Left lobe of liver (tissue), 2 donors: ENCODE results near the gene TMEM108. TPM values are rescaled to one million over a fixed set of nuclear protein-coding genes. Genes with fewer than 3 reads are reported as not detected.

ENCODE experiments used
- ATAC-seq: fragments of 200-7000 bp; cut with Tn5 transposase; one replicate; pipeline ENCODE4 v1.9.1; 2020; ENCODE audit warnings: mild to moderate bottlenecking, moderate library complexity
- DNase-seq: peaks from one replicate; pipeline ENCODE4 v3.0.0-alpha.2; 2020; ENCODE audit warnings: low spot score
- total RNA-seq: library from RNA; stranded (reverse); gene quantifications from one replicate; pipeline ENCODE4 v1.2.1, GENCODE V29; 2021
- donor health status: DM: no; HTN: no; CAD: no; lungs with moderate emphysema.
- donor health status: DM: no; HTN: yes; CAD: no.

TMEM108 gene
- total RNA-seq, 1 donor from 2014 or later = not detected

DNA sequence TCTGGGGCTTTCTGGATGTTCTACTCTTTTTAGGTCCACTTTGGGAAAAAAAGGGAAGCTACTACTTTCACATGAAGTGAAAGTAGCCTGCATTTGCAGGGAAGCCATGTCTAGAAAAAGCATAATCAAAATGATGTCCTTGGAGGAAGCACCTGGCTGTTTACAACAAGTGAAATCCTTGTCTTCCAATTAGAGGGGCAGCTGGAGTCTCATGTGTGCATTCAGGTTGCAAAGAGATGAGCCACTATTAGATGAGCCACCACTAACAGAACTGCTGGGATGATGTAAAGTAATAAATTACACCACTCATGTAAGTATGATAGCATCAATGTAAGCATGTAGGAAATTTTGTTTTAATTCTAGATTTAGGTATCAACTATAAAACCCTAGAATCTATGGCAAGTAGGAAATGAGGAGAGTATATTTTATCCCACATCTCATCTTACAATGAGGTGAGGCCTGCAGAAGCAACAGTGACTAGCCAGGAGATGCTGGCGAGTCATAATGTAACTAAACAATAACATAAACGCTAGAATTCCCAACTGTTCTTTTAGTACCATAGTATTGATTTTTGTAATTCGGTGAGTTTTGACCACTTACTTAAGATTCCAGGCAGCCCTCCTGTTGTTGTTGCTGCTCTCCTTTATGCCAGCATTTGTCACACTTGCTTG, 75.9 kb downstream of the TMEM108 start:
- DNase-seq = no peak
- ATAC-seq = no peak

DNA sequence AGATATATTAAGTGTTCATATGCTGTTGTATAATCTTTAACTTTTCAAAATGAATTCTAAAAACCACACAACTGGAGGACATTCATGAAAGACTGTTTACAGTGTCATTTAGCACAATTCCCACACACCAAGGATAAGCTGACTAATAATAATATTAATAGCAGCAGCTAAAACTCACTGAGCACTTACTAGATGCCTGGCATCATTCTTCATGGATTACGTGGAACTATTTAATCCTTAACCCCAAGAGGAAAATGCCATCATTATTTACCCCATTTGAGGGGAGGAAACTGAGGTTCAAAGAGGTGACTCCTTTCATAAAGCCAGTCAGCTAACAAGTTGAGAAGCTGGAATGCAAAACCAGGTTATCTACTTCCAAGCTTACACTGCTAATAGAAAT, 77.0 kb downstream of the TMEM108 start:
- ATAC-seq (no peak), DNase-seq (no peak)

DNA sequence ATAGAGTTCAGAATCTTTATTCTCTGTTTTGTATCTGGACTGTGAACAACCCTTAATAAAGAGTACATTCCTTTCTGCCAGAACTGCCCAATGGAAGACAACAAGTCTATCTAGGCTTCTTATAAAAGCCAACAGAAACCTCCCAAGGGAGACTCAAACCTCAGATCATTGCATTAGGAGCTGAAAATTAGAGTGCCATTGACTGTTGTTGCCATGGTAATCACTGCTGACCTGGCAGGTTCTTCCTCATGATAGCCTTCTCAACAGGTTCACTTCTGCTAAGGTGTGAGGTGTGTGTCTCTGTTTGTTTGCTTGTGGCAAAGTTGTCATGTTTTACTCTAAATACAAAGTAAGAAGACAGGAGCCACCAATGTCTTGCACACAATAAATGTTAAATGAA, 79.2 kb downstream of the TMEM108 start:
- ATAC-seq = no peak
- no peak for DNase-seq

DNA sequence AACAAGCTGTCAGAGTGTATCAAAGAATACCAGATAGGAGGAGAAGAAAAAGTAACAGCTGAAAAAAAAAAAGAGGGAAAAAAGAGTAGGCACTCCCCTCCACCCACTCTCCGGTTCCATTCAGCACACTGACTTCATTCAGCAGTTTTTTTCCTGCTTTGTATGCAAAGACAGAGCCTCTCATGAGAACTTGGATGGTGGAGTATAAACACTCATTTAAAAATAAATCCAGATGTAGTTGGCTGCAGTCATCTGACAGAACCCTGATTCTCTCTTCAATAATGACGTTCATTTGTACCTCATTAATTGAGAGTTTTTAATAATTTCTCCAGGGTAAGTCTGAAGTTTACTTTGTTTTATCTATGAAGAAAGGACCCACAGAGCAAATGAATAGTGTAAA, 81.0 kb downstream of the TMEM108 start:
- no peak for ATAC-seq

DNA sequence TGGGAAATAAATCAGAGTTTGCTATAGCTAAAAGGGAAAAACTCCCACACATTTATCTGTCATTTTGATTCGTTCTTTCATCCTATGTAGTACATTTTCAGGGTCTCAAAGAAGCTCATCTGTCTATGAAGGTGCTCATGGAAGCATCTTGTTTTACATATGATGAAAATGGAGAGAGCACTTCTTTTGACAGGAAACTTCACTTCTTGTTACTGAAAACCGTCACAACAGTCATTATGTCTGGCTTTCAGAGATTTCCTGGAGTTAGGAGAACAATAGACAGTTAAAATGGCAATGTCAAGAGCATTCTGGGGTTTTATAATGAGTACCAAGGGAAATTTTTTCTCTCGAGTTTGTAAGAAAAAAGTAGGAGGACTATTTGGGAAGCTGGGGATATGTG, 83.3 kb downstream of the TMEM108 start:
- ATAC-seq = no peak

More for the DNA sequence above, 81.0 kb downstream of the TMEM108 start:
- DNase-seq = no peak

DNA sequence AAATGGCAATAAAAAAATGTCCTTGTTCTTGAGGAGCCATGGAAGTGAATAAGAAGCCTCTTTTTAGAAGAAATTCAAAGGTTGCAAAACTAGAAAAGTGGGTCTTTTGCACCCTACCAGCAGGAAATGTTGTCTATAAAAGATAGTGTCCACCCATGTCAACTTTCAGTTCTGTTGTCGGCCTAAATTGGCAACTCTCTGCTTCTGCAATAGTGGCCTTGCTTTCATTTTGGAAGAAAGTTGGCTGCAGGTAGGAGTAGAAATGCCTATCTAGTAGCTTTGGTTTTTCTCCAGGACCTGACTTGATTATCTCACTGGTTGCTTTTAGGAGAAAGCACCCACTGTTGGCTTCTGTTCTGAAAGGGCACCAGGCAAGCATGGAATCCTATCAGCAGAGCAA, 85.4 kb downstream of the TMEM108 start:
- DNase-seq (no peak), ATAC-seq (no peak)

More for the DNA sequence above, 83.3 kb downstream of the TMEM108 start:
- DNase-seq = no peak

DNA sequence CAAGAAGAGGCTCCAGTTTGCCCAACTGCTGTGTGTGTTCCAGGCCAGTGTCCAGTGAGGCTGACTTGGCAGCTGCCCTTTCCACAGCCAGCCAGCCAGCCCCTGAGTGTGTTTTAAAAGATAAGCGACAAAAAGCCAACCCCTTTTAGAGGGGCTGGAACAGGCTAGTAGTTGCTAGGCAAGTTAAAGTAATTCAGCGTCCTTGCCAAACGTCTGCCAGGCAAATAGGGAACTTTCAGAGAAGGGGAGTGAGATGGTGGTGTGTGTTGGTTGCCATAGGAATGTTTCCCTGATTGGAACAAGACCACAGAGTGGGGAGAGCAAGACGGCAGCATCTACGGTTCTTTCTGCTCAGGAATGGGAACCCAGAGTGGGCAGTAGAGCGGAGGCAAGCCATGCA, 86.3 kb downstream of the TMEM108 start:
- DNase-seq (no peak), ATAC-seq (no peak)

DNA sequence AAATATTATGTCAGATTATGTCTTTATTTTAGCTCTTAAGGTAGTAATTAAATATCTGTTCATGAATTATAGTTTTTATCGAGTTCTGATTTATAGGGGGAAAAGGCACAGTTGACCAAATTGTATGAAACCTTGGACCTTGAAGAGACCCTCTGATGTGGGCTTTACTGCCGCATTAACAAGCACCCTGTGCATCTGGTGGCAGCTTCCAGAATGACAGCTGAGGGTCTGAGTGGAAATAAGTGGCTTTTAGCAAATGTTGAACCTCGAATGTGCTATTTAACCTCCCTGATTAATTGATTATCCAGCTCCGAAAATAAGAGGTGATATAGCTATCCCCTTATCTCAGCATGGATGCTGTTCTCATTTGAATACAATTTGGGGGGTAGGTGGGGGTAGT, 87.0 kb downstream of the TMEM108 start:
- no peak for ATAC-seq

DNA sequence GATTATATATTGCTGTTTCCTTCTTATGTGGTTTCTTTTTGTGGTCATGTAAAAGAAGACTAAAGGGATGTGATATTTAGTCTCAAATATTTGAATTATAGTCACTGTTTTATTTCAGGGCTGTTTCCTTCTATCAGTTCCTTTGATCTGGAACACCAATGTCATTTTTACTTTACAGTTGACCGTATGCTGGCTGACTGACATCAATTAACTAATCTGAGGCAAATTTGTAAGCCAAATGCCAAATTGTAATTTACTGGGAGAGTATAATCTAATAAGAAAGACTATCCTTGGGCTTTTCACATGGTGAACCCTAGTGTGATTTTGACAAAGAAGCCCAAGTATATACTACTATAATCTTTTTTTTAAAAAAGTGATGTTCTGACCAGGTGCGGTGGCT, 87.6 kb downstream of the TMEM108 start:
- DNase-seq = no peak
- no peak for ATAC-seq

More for the DNA sequence above, 87.0 kb downstream of the TMEM108 start:
- DNase-seq = no peak

DNA sequence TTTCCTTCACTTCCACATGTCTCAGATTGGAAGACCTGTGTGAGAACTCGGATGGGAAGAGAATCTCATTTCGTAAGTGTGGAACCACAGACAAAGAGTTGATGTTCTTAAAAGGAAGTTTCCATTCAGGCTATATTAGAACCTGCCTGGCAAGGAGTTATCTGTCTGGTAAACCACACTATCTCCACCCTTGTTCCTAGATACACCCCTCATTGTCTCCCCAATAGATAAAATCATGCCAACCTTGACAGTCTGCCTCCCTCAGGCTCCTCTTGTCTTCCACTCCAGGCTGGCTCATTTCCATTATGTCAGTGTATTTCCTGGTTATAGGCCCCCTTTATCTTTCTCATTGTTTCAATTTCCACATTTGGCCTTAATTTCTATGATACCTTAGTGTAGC, 89.2 kb downstream of the TMEM108 start:
- no peak for ATAC-seq
- no peak for DNase-seq

DNA sequence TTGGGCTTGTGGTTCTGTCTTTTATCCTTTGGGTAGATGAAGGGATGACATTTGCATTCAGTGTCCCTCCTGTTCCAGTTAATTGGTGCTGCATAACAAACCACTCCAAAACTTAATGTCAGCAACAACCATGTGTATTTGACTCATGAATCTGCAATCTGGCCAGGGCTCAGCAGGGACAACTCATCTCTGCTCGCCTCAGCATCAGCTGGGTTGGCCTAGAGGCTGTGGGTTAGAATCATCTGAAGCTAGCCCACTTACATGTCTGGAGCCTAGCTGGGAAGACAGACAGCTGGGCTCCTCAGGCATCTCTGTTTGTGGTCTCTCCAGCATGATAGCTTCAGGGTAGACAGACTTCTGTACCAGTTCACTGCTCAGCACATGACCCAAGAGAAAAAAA, 92.0 kb downstream of the TMEM108 start:
- no peak for DNase-seq
- no peak for ATAC-seq

DNA sequence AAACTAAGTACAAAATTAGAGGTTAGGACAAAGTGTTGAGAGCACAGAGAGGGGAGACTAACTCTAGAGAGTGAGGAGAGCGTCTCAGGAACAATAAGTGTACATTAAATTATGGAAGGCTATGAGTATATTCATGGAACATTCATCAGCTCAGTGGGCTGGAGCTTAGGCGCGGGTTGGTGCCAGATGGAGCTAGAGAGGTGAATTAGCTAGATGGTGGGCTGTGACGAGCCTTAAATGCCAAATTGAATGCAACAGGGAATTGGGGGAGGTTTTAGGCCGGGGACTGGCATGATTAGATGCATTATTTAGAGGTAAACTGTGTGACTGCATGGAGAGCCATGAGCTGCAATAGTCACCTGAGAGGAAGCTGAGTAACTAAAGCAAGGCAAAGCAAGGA, 97.1 kb downstream of the TMEM108 start:
- DNase-seq (no peak), ATAC-seq (no peak)

DNA sequence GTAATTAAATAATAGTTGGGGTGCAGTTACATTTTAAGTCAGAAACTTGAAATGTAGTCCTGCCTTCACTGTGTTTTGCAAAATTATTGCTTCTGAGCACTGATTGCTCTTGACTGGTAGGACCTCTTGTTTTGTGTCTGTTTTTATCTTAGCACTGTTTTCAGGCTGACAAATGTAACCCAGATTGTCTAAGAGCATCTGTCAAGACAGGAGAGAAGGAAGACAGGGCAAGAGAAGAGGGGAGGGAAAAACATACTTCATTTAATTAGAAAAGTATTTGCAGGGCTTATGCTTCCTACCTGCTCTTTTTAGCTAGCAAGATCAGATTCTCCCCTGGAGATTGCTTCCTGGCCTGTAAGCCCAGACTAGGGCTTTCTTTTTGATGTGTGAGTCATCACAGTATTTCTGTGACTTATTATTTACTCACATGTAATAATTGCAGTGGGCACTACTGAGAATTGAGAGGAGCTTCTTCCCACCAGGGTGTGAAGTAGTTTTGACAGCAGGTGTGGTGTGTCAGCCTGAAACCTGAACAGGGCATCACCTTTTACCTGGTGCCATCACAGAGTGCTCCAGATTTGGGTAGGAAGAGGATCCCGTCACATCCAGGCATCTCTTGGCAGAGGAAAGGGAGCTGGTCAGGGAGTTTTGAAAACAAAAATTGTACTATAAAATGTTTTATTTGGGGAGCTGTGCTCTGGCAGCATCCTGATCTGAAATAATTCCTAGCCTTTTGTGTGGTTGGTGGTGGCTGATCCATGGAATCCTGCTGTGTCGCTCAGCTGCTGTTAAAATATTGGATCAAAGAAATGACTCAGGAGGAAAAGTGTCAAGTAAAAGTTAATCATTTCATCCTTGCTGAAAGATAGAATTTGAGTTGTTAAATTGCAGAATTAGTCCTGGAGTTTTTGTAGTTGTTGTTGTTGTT, 98.2 kb downstream of the TMEM108 start:
- DNase-seq (no peak), ATAC-seq (no peak)

DNA sequence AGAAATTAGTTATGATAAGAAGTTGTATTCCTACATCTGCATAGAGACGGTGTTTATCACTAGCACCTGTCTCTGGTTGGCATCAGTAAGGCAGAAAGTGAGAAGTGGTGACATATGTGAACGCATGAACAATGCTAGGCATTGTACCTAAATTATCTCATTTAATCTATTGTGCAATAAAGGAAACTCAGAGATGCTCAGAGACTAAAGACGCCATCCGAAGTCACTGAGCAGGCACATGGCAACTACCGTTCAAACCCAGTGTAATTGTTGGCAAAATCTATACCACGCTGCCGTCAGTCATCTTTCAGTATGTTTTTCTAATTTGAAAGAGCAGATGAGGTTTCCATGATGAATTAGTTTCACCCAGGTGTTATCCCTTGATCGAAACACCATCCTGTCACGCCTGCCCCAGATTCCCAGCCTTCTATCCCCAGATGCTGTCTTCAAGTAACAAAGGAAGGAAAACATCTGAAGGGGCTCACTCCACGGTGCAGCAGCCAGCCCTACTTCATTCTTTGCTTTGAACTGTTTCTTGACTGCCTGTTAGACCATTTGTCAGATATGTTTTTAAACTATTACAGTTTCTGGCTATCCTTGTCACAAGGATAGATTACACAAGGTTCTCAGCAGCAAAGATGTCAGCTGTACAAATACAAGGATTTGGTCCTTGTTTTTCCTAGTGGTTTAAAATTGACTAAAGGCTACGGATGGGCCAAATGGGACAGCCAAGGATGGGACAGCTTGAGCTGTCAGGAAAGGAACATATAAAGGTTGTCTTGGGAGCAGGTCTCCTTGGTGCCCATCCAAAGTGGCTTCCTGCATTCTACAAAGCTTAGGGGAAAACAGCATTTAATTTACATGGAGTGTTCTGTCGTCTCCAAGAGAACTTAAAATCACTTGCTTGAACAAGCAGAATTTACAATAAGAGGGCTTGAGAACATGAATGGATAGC, 99.1 kb downstream of the TMEM108 start:
- DNase-seq (no peak), ATAC-seq (no peak)

DNA sequence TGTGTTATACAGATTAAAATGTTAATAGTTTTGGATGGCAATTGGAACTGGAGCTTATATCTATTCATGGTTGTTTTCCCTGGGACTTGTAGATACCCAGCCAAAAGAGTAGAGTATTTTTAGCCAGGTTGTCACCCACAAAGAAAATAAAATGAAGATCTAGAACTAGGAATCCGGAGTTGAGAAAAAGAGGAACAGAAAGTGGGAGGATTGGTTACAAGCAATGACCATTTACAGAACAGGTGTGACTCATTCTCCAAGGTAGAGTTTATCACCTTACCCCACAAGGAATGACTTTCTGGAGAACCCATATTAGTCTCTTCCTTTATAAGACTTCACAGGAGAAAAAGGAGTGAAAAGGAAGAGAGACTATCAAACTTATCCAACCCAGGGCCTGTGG, 99.8 kb downstream of the TMEM108 start:
- ATAC-seq = no peak

DNA sequence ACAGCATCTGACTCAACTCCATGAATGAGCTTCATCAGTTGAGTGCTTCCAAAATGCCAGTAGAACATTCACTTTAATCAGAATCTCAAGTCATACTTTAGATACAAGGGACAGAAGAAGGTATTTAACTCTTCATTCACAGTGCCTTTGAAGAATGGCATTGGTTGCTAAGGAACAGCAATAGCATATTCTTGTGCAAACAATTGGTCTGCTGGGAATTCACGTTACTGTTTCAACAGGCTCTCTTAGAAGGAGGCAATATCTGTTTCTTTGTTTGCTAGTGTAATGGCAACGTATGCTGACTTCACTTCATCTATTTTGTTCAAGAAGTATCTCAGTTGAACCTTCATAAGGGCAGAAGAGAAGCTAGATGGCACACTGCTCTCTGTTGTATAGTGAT, 113.9 kb downstream of the TMEM108 start:
- ATAC-seq (no peak), DNase-seq (no peak)

More for the DNA sequence above, 99.8 kb downstream of the TMEM108 start:
- no peak for DNase-seq

DNA sequence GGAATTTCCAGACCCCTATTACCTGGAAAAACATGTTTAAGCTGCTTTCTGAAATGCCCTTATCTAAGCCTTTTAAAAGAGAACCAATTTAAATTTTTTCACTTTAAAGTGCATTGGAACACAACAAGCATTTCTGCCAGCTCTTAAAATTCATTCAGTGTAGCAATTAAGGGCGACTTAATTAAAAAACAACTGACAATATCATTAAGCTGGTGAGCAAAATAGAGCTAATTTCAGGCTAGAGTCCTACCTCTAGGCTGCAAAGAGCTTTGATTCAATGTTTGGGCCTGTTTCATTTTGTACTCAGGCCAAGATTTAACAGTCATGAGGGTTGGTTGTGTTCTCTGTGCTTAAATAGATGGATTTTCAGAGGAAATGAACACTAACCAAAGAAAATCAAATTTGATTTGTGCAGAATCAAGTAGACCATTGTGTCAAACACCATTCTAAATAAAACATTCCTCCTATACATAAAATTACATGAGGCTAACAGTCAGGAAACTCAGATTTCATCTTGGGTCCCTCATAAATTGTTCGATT, 114.6 kb downstream of the TMEM108 start:
- no peak for DNase-seq
- no peak for ATAC-seq

DNA sequence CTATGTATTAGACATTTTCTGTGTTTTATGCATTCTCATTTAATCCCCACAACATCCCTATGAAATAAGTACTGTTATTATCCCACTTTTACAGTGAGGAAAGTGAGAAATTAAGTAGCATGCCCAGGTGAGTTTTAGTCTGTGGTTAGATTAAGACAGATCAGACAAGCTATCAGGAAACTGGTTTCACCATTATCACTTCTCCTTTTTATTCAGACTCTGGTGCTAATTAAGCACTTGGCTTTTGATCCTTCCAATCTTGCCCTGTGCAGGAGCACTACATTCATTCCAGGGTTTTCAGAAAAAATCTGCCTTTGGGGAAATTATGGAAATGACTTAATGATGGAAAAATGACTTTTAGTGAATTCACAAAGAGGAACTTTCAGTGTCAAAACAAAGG, 115.2 kb downstream of the TMEM108 start:
- no peak for DNase-seq
- ATAC-seq = no peak

DNA sequence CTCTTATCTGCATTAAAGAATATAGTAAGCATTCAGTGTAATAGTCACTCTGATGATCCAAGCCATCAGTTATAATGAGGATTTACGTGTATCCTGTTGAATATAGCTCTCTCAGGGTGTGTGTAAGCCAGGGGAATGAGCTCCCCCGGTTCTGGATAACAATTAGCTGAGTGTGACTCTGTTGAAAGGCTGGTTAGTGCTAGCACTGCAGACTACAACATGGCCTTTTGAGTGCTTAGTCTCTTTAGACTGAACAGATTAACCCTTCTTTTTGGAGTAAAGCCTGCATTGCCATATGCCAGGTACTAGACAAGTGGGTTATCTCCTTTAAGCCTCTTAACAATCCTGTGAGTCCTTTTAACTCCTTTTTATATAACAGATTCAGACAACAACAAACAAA, 119.5 kb downstream of the TMEM108 start:
- ATAC-seq = no peak
- DNase-seq = no peak

DNA sequence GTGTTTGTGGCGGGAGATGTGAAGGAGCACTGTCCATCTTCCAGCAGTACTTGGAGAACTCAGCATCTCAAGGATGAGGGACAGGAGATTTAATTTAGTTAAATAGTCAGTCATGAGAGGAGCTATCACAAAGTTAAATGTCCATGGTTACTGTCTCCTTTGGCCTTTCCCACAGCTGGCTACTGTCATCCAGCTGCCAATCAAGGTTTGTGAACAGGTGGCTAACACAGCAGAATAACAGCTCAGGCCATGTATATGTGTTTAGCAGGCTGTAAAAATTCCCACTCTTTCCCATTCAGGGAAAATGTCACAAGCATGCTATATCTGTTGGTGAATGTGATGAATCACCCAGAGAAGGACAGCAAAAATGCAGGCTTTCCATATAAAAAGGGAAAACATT, 120.5 kb downstream of the TMEM108 start:
- DNase-seq = no peak
- ATAC-seq = no peak
